T-cell (primary cell): ENCODE measurements around the gene EFS. TPM values are rescaled to one million over a fixed set of nuclear protein-coding genes. Genes with fewer than 3 reads are reported as not detected.

Experiments used
- ATAC-seq, 4 experiments: fragments of 200-7000 bp in 3 of 4; fragments of 150-1000 bp in 1 of 4; cut with Tn5 transposase; replicated peaks in 1 of 4; 1 replicate in 3 of 4; 2 replicates in 1 of 4; pipeline ENCODE4 v1.10.0; 2021; ENCODE audit warnings: moderate library complexity in 3 of 4, mild to moderate bottlenecking in 2 of 4, moderate number of reproducible peaks in 1 of 4
- CTCF ChIA-PET, 2 donors: fragments of 300-600 bp; sonication (Branson Sonifier 250); formaldehyde crosslinking; loops; one replicate each; lab custom pipeline; 2022; ENCODE audit warnings: antibody characterized with exemption in 2 of 2; lab: Charles Lee
- POLR2A ChIA-PET, 2 donors: fragments of 300-600 bp; sonication (Branson Sonifier 250); formaldehyde crosslinking; loops; one replicate each; lab custom pipeline; 2022; ENCODE audit warnings: antibody characterized with exemption in 2 of 2; lab: Charles Lee
- DNase-seq, 35 experiments: peaks; one replicate each; pipeline versions ENCODE4 v3.0.0 to v3.0.0-alpha.2; 2013 to 2023
- H3K27ac ChIP-seq: one replicate; pipeline ENCODE4 v1.5.1; 2013; ENCODE audit warnings: low read length
- H3K27me3 ChIP-seq, 2 experiments: replicated peaks in 1 of 2; 1 replicate in 1 of 2; 2 replicates in 1 of 2; pipeline versions ENCODE4 v1.6.1 to v1.7.0; 2013; ENCODE audit warnings: low read length in 1 of 2, mixed read lengths in 1 of 2; ENCODE audit not compliant: control insufficient read depth in 2 of 2, insufficient read depth in 2 of 2; ENCODE audit errors: extremely low read depth in 1 of 2
- H3K36me3 ChIP-seq, 2 donors: 1 replicate in 1 of 2; 2 replicates in 1 of 2; pipeline versions ENCODE4 v1.6.1 to v1.7.0; 2013; ENCODE audit warnings: low read length in 1 of 2; ENCODE audit not compliant: control insufficient read depth in 2 of 2, insufficient read depth in 1 of 2; ENCODE audit errors: extremely low read depth in 1 of 2
- H3K4me1 ChIP-seq, 2 experiments: 1 replicate in 1 of 2; 2 replicates in 1 of 2; pipeline versions ENCODE4 v1.6.1 to v1.7.0; 2013; ENCODE audit warnings: low read length in 2 of 2, mixed read lengths in 1 of 2; ENCODE audit not compliant: insufficient read depth in 2 of 2, control insufficient read depth in 1 of 2; ENCODE audit errors: extremely low read depth in 1 of 2
- H3K4me3 ChIP-seq, 2 donors: 1 replicate in 1 of 2; 2 replicates in 1 of 2; pipeline versions ENCODE4 v1.5.1 to v1.7.0; 2013; ENCODE audit warnings: mild to moderate bottlenecking in 2 of 2, low read length in 1 of 2, moderate library complexity in 1 of 2; ENCODE audit not compliant: control insufficient read depth in 1 of 2; ENCODE audit errors: extremely low read depth in 1 of 2
- H3K9me3 ChIP-seq: 2 replicates; pipeline ENCODE4 v1.7.0; 2013
- H3K27ac Mint-ChIP-seq, 2 donors: one replicate each; pipeline ENCODE4 v1.8.0; 2020 to 2021; ENCODE audit warnings: mild to moderate bottlenecking in 2 of 2, mixed read lengths in 2 of 2
- H3K27me3 Mint-ChIP-seq, 2 donors: one replicate each; pipeline ENCODE4 v1.8.0; 2021 to 2022; ENCODE audit warnings: mixed read lengths in 2 of 2
- H3K36me3 Mint-ChIP-seq: one replicate; pipeline ENCODE4 v1.8.0; 2021; ENCODE audit warnings: mixed read lengths
- H3K4me1 Mint-ChIP-seq, 3 donors: one replicate each; pipeline ENCODE4 v1.8.0; 2020 to 2022; ENCODE audit warnings: mixed read lengths in 3 of 3, mild to moderate bottlenecking in 1 of 3
- H3K4me3 Mint-ChIP-seq, 3 donors: one replicate each; pipeline ENCODE4 v1.8.0; 2020 to 2022; ENCODE audit warnings: mild to moderate bottlenecking in 3 of 3, mixed read lengths in 3 of 3, moderate library complexity in 3 of 3
- H3K9me3 Mint-ChIP-seq, 3 donors: one replicate each; pipeline ENCODE4 v1.8.0; 2020 to 2022; ENCODE audit warnings: mixed read lengths in 3 of 3
- WGBS: methylation state at CpG from one replicate; pipeline ENCODE4 v1.1.5; 2013; ENCODE audit warnings: missing lambda C conversion rate; ENCODE audit not compliant: insufficient coverage; 5-methylcytosine and 5-hydroxymethylcytosine counted together
- total RNA-seq, 35 experiments: library from RNA in 6 of 35; stranded (reverse) in 6 of 35; fragments of 120-200 nt in 1 of 35; gene quantifications; one replicate each; pipeline versions ENCODE4 v1.2.1 to v1.2.4 and lab custom pipeline; 2013 to 2026

The EFS gene
- total RNA-seq, 5 donors from 2014 or later (not counting 1 experiment from before 2014, with no cell fraction given): 0.15 TPM; not detected in 4

- CTCF ChIA-PET: interaction anchor here in 1 of 2 donors (0.6 kb wide), 1 partner anchor 18 kb away, joined by 3 read pairs; no protein-coding TSS in a partner anchor
- POLR2A ChIA-PET: no interaction called here
- H3K4me3 ChIP-seq: no peak overlapping the region
- H3K9me3 ChIP-seq: no peaks in the 10 kb centered on the region
- Mint-ChIP-seq H3K36me3 (no peaks in the 10 kb centered on the region), H3K27me3 (peaks cover 12 to 25% of the 10 kb centered on the region in 2 donors), H3K4me3 (no peak overlapping the region), H3K9me3 (no peaks in the 10 kb centered on the region), H3K27ac (no peak overlapping the region), H3K4me1 (no peaks in the 10 kb centered on the region)
- WGBS: 71% methylated on average over 2 of the region's 6 CpGs
- peaks cover 0 to 20% of the 10 kb centered on the region in 2 experiments for H3K27me3 ChIP-seq
- DNase-seq (no peak), ATAC-seq (no peak)
- no peaks in the 10 kb centered on the region for H3K4me1 ChIP-seq
- H3K36me3 ChIP-seq: no peaks in the 10 kb centered on the region
- H3K27ac ChIP-seq: no peak overlapping the region
Observed at GRCh38 chr14:23399591-23399990, 34.6 kb upstream of the EFS start.

GRCh38 chr14:23399136-23399535 lies 34.2 kb upstream of the EFS start:
- no CpG with 5 or more reads among the region's 3 CpGs for WGBS
- Histone ChIP-seq H3K4me1 (no peaks in the 10 kb centered on the region), H3K27me3 (peaks cover 0 to 18% of the 10 kb centered on the region in 2 experiments), H3K4me3 (no peak overlapping the region), H3K36me3 (no peaks in the 10 kb centered on the region), H3K9me3 (no peaks in the 10 kb centered on the region), H3K27ac (no peak overlapping the region)
- Mint-ChIP-seq H3K4me1 (no peaks in the 10 kb centered on the region), H3K9me3 (no peaks in the 10 kb centered on the region), H3K36me3 (no peaks in the 10 kb centered on the region), H3K27ac (no peak overlapping the region), H3K4me3 (no peak overlapping the region), H3K27me3 (peaks cover 12 to 25% of the 10 kb centered on the region in 2 donors)
- CTCF ChIA-PET: interaction anchor here in 1 of 2 donors (0.6 kb wide), 1 partner anchor 18 kb away, joined by 3 read pairs; no protein-coding TSS in a partner anchor
- DNase-seq: no peak
- POLR2A ChIA-PET: no interaction called here
- ATAC-seq: no peak

- no peaks in the 10 kb centered on the region for H3K4me1 ChIP-seq
- Mint-ChIP-seq H3K27me3 (peaks cover 10 to 20% of the 10 kb centered on the region in 2 donors), H3K27ac (no peak overlapping the region), H3K36me3 (no peaks in the 10 kb centered on the region), H3K4me3 (no peak overlapping the region), H3K9me3 (no peaks in the 10 kb centered on the region), H3K4me1 (no peaks in the 10 kb centered on the region)
- no peak overlapping the region for H3K27ac ChIP-seq
- POLR2A ChIA-PET: no interaction called here
- H3K4me3 ChIP-seq: no peak overlapping the region
- 96% methylated on average over 3 of the region's 4 CpGs for WGBS
- no peaks in the 10 kb centered on the region for H3K9me3 ChIP-seq
- peaks cover 0 to 15% of the 10 kb centered on the region in 2 experiments for H3K27me3 ChIP-seq
- CTCF ChIA-PET: no interaction called here
- ATAC-seq (no peak), DNase-seq (no peak)
- H3K36me3 ChIP-seq: no peaks in the 10 kb centered on the region
Observed at GRCh38 chr14:23398348-23398747, 33.4 kb upstream of the EFS start.

- H3K4me1 Mint-ChIP-seq: no peaks in the 10 kb centered on the region
- Histone ChIP-seq H3K27me3 (peaks cover 0 to 8% of the 10 kb centered on the region in 2 experiments), H3K9me3 (no peaks in the 10 kb centered on the region), H3K4me1 (no peaks in the 10 kb centered on the region), H3K27ac (no peak overlapping the region), H3K36me3 (no peaks in the 10 kb centered on the region), H3K4me3 (no peak overlapping the region)
- H3K36me3 Mint-ChIP-seq: no peaks in the 10 kb centered on the region
- DNase-seq (no peak), ATAC-seq (no peak)
- POLR2A ChIA-PET: no interaction called here
- CTCF ChIA-PET: no interaction called here
- no peaks in the 10 kb centered on the region for H3K9me3 Mint-ChIP-seq
- WGBS: 91% methylated on average over 2 of the region's 10 CpGs
- no peak overlapping the region for H3K27ac Mint-ChIP-seq
- peaks cover 4 to 15% of the 10 kb centered on the region in 2 donors for H3K27me3 Mint-ChIP-seq
- no peak overlapping the region for H3K4me3 Mint-ChIP-seq
Observed at GRCh38 chr14:23396781-23397407, 31.9 kb upstream of the EFS start.

- Histone ChIP-seq H3K9me3 (no peaks in the 10 kb centered on the region), H3K27ac (no peak overlapping the region), H3K27me3 (peaks cover 0 to 8% of the 10 kb centered on the region in 2 experiments), H3K36me3 (no peaks in the 10 kb centered on the region), H3K4me3 (no peak overlapping the region), H3K4me1 (no peaks in the 10 kb centered on the region)
- POLR2A ChIA-PET: no interaction called here
- CTCF ChIA-PET: no interaction called here
- no peaks in the 10 kb centered on the region for H3K9me3 Mint-ChIP-seq
- no peaks in the 10 kb centered on the region for H3K4me1 Mint-ChIP-seq
- H3K27me3 Mint-ChIP-seq: peaks cover 4 to 15% of the 10 kb centered on the region in 2 donors
- no peak for ATAC-seq
- H3K27ac Mint-ChIP-seq: no peak overlapping the region
- no peak overlapping the region for H3K4me3 Mint-ChIP-seq
- DNase-seq: no peak
- no peaks in the 10 kb centered on the region for H3K36me3 Mint-ChIP-seq
- WGBS: 95% methylated on average over 8 of the region's 10 CpGs
Observed at GRCh38 chr14:23396126-23396525, 31.2 kb upstream of the EFS start.

GRCh38 chr14:23392613-23393012 lies 27.6 kb upstream of the EFS start:
- ChIA-PET CTCF (interaction anchor here in 1 of 2 donors (0.6 kb wide), 1 partner anchor 90 kb away, joined by 4 read pairs; no protein-coding TSS in a partner anchor), POLR2A (no interaction called here)
- no peaks in the 10 kb centered on the region for H3K4me1 Mint-ChIP-seq

More at GRCh38 chr14:23392613-23393012, 27.6 kb upstream of the EFS start:
- Histone ChIP-seq H3K4me3 (no peak overlapping the region), H3K4me1 (no peaks in the 10 kb centered on the region), H3K27ac (no peak overlapping the region), H3K36me3 (no peaks in the 10 kb centered on the region), H3K9me3 (no peaks in the 10 kb centered on the region), H3K27me3 (peaks cover 0 to 23% of the 10 kb centered on the region in 2 experiments)
- no peak overlapping the region for H3K27ac Mint-ChIP-seq
- 84% methylated on average over 7 of the region's 7 CpGs for WGBS
- no peak for DNase-seq
- H3K4me3 Mint-ChIP-seq: no peak overlapping the region
- no peak for ATAC-seq
- no peaks in the 10 kb centered on the region for H3K36me3 Mint-ChIP-seq
- H3K9me3 Mint-ChIP-seq: no peaks in the 10 kb centered on the region
- H3K27me3 Mint-ChIP-seq: peaks cover 20 to 23% of the 10 kb centered on the region in 2 donors
